OCI-LY3 (cell line): ENCODE data around the gene DDX39A.
A peak's percentile ranks its signal among the peaks of the same experiment; 100 is the strongest.

Experiments used
- H2AFZ ChIP-seq: fragments of 200-600, 300-600 bp; shearing (Covaris generic); 2 replicates; pipeline ENCODE4 v1.6.0; 2014; ENCODE audit warnings: antibody characterized with exemption, low read depth, low read length
- H3K27ac ChIP-seq: fragments of 200-600, 300-600 bp; sonication (generic); 2 replicates; pipeline ENCODE4 v1.5.1; 2014; ENCODE audit warnings: mild to moderate bottlenecking, low read length, moderate library complexity, mixed read lengths
- H3K27me3 ChIP-seq: fragments of 200-600, 300-600 bp; sonication (generic); 2 replicates; pipeline ENCODE4 v1.6.1; 2014; ENCODE audit warnings: low read depth, low read length, mixed read lengths
- H3K36me3 ChIP-seq: fragments of 200-600, 300-600 bp; sonication (generic); replicated peaks from 2 replicates; pipeline ENCODE3; 2014; ENCODE audit warnings: low read depth, low read length, mixed read lengths
- H3K4me1 ChIP-seq: fragments of 300-600, 200-600 bp; sonication (generic); 2 replicates; pipeline ENCODE4 v1.6.1; 2014; ENCODE audit warnings: low read length, mixed read lengths
- H3K4me2 ChIP-seq: fragments of 200-600, 300-600 bp; sonication (generic); 2 replicates; pipeline ENCODE4 v1.6.1; 2014; ENCODE audit warnings: low read length, mixed read lengths
- H3K4me3 ChIP-seq: fragments of 300-600, 200-600 bp; sonication (generic); 2 replicates; pipeline ENCODE4 v1.5.1; 2014; ENCODE audit warnings: antibody characterized with exemption, mild to moderate bottlenecking, low read length, moderate library complexity
- H3K79me2 ChIP-seq: fragments of 300-600, 200-600 bp; shearing (Covaris generic); 2 replicates; pipeline ENCODE4 v1.6.1; 2014; ENCODE audit warnings: mild to moderate bottlenecking, low read length, mixed read lengths
- H3K9ac ChIP-seq: fragments of 300-600, 200-600 bp; shearing (Covaris generic); 2 replicates; pipeline ENCODE4 v1.6.0; 2014; ENCODE audit warnings: mild to moderate bottlenecking, low read length, moderate library complexity
- H3K9me3 ChIP-seq: fragments of 200-600, 300-600 bp; shearing (Covaris generic); 2 replicates; pipeline ENCODE4 v1.6.1; 2014; ENCODE audit warnings: low read length, mixed read lengths; ENCODE audit not compliant: insufficient read depth
- H4K20me1 ChIP-seq: fragments of 200-600, 300-600 bp; sonication (generic); 2 replicates; pipeline ENCODE4 v1.6.1; 2016; ENCODE audit warnings: low read length, mixed read lengths; ENCODE audit not compliant: insufficient read depth
- EZH2phosphoT487 ChIP-seq: fragments of 200-600 bp; shearing (Covaris generic); IDR thresholded peaks from 2 replicates; pipeline ENCODE4 v1.6.1; 2018; ENCODE audit warnings: antibody characterized with exemption, mixed run types, low read depth
- TF ChIP-seq, protein P1 (sequence below): fragments of 200-600, 300-600 bp; sonication (generic); IDR thresholded peaks from 2 replicates; pipeline ENCODE4 v1.5.1; 2014; ENCODE audit warnings: antibody characterized with exemption, low read length, low read depth

DDX39A gene

DNA sequence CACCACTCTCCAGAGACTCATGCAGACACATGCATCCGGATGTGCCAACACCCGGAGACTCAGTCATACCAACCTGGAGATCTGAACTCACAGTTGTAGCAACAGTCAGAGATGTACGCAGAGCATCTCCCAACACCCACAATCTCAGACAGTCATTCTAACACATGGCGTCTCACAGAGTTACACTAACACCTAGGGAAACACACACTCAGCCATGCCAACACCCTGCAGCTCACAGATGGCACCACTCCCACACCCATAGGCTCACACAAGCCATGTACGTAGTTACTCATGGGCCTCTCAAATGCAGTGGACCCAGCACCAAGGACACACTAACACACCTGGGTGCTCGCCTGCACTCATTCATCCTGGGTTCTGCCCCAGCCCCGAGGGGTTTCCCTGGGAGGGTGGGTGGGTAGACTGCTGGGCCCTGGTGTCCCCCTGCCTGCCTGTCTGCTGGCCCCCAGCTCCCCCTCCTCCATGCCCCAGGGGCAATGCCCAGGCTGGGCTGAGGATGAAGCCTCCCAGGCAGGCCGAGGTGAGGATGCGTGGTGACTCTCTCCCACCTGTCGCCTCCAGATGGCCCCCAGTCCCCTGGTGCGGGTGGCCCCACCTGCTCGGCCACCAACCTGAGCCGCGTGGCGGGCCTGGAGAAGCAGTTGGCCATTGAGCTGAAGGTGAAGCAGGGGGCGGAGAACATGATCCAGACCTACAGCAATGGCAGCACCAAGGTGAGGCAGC is 23.9 kb upstream of the DDX39A start:
- H3K27ac ChIP-seq: no peak overlapping the region

DNA sequence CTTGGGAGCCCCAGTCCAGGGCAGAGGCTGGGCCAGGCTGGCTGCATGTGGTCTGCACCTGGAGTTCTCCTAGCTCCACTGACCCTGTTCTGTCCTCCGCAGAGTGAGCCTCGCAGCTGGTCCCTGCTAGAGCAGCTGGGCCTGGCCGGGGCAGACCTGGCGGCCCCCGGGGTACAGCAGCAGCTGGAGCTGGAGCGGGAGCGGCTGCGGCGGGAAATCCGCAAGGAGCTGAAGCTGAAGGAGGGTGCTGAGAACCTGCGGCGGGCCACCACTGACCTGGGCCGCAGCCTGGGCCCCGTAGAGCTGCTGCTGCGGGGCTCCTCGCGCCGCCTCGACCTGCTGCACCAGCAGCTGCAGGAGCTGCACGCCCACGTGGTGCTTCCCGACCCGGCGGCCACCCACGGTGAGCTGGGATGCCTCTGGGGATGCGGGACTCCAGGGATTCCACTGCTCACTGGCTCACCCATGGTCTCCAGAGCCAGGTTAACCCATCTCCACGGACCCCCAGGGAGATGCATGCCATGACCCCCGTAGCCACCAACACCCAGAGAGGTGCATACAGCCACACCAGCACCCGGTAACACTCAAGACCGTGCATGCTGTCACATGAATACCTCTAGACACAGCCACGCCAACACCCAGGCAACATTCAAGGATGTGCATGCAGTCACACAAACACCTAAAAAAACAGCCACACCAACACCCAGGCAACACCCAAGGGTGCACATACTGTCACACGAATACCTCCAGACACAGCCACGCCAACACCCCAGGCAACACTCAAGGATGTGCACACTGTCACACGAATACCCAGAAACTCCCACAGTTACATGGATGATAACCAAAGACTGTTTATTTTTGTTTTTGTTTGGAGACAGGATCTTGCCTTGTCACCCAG is 22.1 kb upstream of the DDX39A start:
- peaks cover 30% of the 10 kb centered on the region for H3K36me3 ChIP-seq
- H2AFZ ChIP-seq: no peak overlapping the region
- no peaks in the 10 kb centered on the region for H3K27me3 ChIP-seq
- H4K20me1 ChIP-seq: peaks cover 4% of the 10 kb centered on the region; the same call in 1 of the 2 replicates
- H3K27ac ChIP-seq: no peak overlapping the region
- H3K79me2 ChIP-seq: peaks cover 53% of the 10 kb centered on the region
- TF ChIP-seq EZH2phosphoT487: no peak
- TF ChIP-seq, protein P1, sequence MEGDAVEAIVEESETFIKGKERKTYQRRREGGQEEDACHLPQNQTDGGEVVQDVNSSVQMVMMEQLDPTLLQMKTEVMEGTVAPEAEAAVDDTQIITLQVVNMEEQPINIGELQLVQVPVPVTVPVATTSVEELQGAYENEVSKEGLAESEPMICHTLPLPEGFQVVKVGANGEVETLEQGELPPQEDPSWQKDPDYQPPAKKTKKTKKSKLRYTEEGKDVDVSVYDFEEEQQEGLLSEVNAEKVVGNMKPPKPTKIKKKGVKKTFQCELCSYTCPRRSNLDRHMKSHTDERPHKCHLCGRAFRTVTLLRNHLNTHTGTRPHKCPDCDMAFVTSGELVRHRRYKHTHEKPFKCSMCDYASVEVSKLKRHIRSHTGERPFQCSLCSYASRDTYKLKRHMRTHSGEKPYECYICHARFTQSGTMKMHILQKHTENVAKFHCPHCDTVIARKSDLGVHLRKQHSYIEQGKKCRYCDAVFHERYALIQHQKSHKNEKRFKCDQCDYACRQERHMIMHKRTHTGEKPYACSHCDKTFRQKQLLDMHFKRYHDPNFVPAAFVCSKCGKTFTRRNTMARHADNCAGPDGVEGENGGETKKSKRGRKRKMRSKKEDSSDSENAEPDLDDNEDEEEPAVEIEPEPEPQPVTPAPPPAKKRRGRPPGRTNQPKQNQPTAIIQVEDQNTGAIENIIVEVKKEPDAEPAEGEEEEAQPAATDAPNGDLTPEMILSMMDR: no peak
- H3K4me3 ChIP-seq: peak overlapping the region; percentile 74; the same call in 1 of the 2 replicates
- H3K4me1 ChIP-seq: peaks cover 14% of the 10 kb centered on the region
- peak overlapping the region; percentile 70 for H3K4me2 ChIP-seq
- H3K9me3 ChIP-seq: no peaks in the 10 kb centered on the region
- no peak overlapping the region for H3K9ac ChIP-seq

More for the DNA sequence above, 23.9 kb upstream of the DDX39A start:
- H3K79me2 ChIP-seq: peaks cover 36% of the 10 kb centered on the region
- H3K4me3 ChIP-seq: no peak overlapping the region
- no peaks in the 10 kb centered on the region for H3K27me3 ChIP-seq
- TF ChIP-seq, protein P1: no peak
- no peak for TF ChIP-seq EZH2phosphoT487
- no peak overlapping the region for H3K9ac ChIP-seq
- peaks cover 14% of the 10 kb centered on the region for H3K4me1 ChIP-seq
- H3K9me3 ChIP-seq: no peaks in the 10 kb centered on the region
- H2AFZ ChIP-seq: no peak overlapping the region
- H3K4me2 ChIP-seq: no peak overlapping the region
- H3K36me3 ChIP-seq: peaks cover 39% of the 10 kb centered on the region
- H4K20me1 ChIP-seq: peaks cover 4% of the 10 kb centered on the region; the same call in 1 of the 2 replicates

DNA sequence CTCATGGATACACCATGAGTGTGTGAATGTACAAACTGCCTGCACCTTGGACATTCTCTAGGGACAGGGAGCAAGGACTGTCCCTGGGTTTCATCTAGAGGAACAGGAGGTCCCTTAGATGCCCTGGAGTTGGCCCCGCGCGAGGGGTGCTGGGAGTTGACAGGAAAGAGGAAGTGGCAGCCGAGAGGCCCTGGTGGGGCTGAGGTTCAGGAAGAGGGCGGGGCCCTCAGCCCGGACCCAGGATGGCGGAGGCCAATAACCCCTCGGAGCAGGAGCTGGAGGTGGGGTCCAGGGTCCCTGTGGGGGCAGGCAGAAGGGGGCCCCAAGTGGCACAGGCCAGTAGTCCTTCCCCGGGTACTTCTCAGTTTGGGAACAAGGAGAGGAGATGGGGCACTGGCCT is 20.9 kb upstream of the DDX39A start:
- peaks cover 61% of the 10 kb centered on the region for H3K79me2 ChIP-seq
- no peaks in the 10 kb centered on the region for H3K27me3 ChIP-seq
- H3K9ac ChIP-seq: peak overlapping the region; percentile 74
- peaks cover 14% of the 10 kb centered on the region for H3K4me1 ChIP-seq
- peak overlapping the region; percentile 70 for H2AFZ ChIP-seq
- no peak for TF ChIP-seq EZH2phosphoT487
- TF ChIP-seq, protein P1: no peak
- H3K27ac ChIP-seq: peak overlapping the region; percentile 49
- H3K4me3 ChIP-seq: peak overlapping the region; percentile 74
- H4K20me1 ChIP-seq: peaks cover 6% of the 10 kb centered on the region
- peak overlapping the region; percentile 70 for H3K4me2 ChIP-seq
- H3K9me3 ChIP-seq: no peaks in the 10 kb centered on the region
- peaks cover 30% of the 10 kb centered on the region for H3K36me3 ChIP-seq

DNA sequence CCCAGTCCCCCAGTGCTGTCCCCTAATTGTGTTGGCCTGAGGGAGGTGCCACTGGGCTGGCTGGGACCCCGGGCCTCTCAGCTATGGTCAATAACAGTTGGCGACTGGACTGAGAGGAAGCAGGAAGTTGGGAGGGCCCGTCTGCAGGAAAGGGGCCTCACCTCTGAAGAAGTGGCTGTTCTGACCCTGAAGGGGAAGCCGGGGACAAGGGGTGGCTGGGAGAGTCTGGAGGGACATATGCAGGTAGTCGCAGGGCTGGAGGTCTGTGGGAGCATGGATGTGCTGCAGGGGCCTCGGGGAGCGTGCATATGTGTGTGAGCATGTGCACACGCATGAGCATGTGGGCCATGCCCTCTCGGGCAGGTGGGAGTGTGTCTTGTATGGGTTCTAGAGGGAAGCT is 19.9 kb upstream of the DDX39A start:
- Histone ChIP-seq H4K20me1 (peaks cover 14% of the 10 kb centered on the region), H3K4me1 (peaks cover 22% of the 10 kb centered on the region), H3K9ac (no peak overlapping the region), H3K4me3 (no peak overlapping the region), H2AFZ (no peak overlapping the region), H3K9me3 (no peaks in the 10 kb centered on the region), H3K27me3 (no peaks in the 10 kb centered on the region), H3K79me2 (peaks cover 71% of the 10 kb centered on the region), H3K36me3 (peaks cover 23% of the 10 kb centered on the region), H3K27ac (no peak overlapping the region), H3K4me2 (no peak overlapping the region)
- TF ChIP-seq, protein P1: no peak
- no peak for TF ChIP-seq EZH2phosphoT487
